Endothelial cell (in vitro differentiated cells): ENCODE results near the gene SH3D21. TPM values are rescaled to one million over a fixed set of nuclear protein-coding genes. Genes with fewer than 3 reads are reported as not detected.
A peak's percentile ranks its signal among the peaks of the same experiment; 100 is the strongest.

Experiments
- DNase-seq: peaks from one replicate; pipeline ENCODE4 v3.0.0; 2021; ENCODE audit warnings: low spot score
- H3K27ac Mint-ChIP-seq: one replicate; pipeline ENCODE4 v1.8.0; 2021; ENCODE audit warnings: mixed read lengths, inconsistent platforms; ENCODE audit not compliant: unreplicated experiment
- H3K27me3 Mint-ChIP-seq: one replicate; pipeline ENCODE4 v1.8.0; 2021; ENCODE audit warnings: mild to moderate bottlenecking, moderate library complexity, mixed read lengths, inconsistent platforms; ENCODE audit not compliant: unreplicated experiment
- H3K36me3 Mint-ChIP-seq: one replicate; pipeline ENCODE4 v1.8.0; 2021; ENCODE audit warnings: mild to moderate bottlenecking, low read depth, mixed read lengths, inconsistent platforms; ENCODE audit not compliant: unreplicated experiment
- H3K4me1 Mint-ChIP-seq: one replicate; pipeline ENCODE4 v1.8.0; 2021; ENCODE audit warnings: mild to moderate bottlenecking, mixed read lengths, inconsistent platforms; ENCODE audit not compliant: unreplicated experiment
- H3K4me3 Mint-ChIP-seq: one replicate; pipeline ENCODE4 v1.8.0; 2021; ENCODE audit warnings: mild to moderate bottlenecking, mixed read lengths, inconsistent platforms; ENCODE audit not compliant: unreplicated experiment
- H3K9me3 Mint-ChIP-seq: one replicate; pipeline ENCODE4 v1.8.0; 2021; ENCODE audit warnings: mixed read lengths, inconsistent platforms; ENCODE audit not compliant: unreplicated experiment
- CTCF ChIP-seq: fragments of 200-600 bp; sonication (generic); IDR thresholded peaks from one replicate; pipeline ENCODE4 v1.5.0; 2021; ENCODE audit warnings: antibody characterized with exemption; ENCODE audit not compliant: unreplicated experiment
- total RNA-seq: library from RNA; stranded (reverse); fragmentation: NEBNext Ultra II Directional; extraction: Animal tissue kit (Norgen Biotek cat#: 25700); gene quantifications from one replicate; pipeline ENCODE4 v1.2.1, GENCODE V29; 2021; ENCODE audit not compliant: unreplicated experiment

The SH3D21 gene
- total RNA-seq, 1 donor from 2014 or later, result 4.8 TPM

DNA sequence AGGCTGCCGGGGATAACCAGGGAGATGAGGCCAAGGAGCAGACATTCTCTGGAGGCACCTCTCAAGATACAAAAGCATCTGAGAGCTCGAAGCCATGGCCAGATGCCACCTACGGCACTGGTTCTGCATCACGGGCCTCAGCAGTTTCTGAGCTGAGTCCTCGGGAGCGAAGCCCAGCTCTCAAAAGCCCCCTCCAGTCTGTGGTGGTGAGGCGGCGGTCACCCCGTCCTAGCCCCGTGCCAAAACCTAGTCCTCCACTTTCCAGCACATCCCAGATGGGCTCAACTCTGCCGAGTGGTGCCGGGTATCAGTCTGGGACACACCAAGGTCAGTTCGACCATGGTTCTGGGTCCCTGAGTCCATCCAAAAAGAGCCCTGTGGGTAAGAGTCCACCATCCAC, 19.4 kb upstream of the SH3D21 start:
- no peaks in the 10 kb centered on the region for H3K9me3 Mint-ChIP-seq
- no peak overlapping the region for H3K27ac Mint-ChIP-seq
- H3K27me3 Mint-ChIP-seq, result no peaks in the 10 kb centered on the region
- H3K4me3 Mint-ChIP-seq, result no peak overlapping the region
- H3K4me1 Mint-ChIP-seq, result peaks cover 4% of the 10 kb centered on the region
- no peak for TF ChIP-seq CTCF
- no peak for DNase-seq
- H3K36me3 Mint-ChIP-seq, result peaks cover 34% of the 10 kb centered on the region

GRCh38 chr1:36287595-36287994, 18.6 kb upstream of the SH3D21 start:
- H3K4me1 Mint-ChIP-seq, result peaks cover 1% of the 10 kb centered on the region
- H3K36me3 Mint-ChIP-seq, result peaks cover 34% of the 10 kb centered on the region
- no peak for TF ChIP-seq CTCF
- no peaks in the 10 kb centered on the region for H3K27me3 Mint-ChIP-seq
- no peak overlapping the region for H3K27ac Mint-ChIP-seq
- no peaks in the 10 kb centered on the region for H3K9me3 Mint-ChIP-seq
- DNase-seq, result no peak
- no peak overlapping the region for H3K4me3 Mint-ChIP-seq

- no peaks in the 10 kb centered on the region for H3K9me3 Mint-ChIP-seq
- no peak for DNase-seq
- no peak overlapping the region for H3K4me3 Mint-ChIP-seq
- peaks cover under 1% of the 10 kb centered on the region for H3K27me3 Mint-ChIP-seq
- H3K27ac Mint-ChIP-seq, result peak overlapping the region; percentile 53
- peaks cover 42% of the 10 kb centered on the region for H3K36me3 Mint-ChIP-seq
- peaks cover 11% of the 10 kb centered on the region for H3K4me1 Mint-ChIP-seq
- no peak for TF ChIP-seq CTCF
Observed at GRCh38 chr1:36295390-36295789, 10.8 kb upstream of the SH3D21 start.

DNA sequence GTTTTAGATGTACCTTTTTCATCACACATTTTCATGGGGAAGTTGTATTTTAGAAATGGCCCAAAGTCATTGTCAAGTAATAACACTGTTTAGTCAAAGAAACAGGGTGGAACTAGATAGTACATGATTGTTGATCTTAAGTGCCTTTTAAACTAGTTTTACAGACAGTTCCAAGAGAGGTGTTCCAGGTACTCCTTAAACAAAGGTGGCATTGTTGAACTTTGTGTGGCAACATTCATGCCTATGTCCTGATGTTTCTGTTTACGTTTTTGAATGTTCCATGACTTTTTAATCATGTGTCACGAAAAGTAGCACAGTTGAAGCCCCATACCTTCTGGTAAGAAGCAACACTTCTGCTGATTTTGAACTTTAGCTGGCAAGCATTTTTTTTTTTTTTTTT, 9.1 kb upstream of the SH3D21 start:
- H3K9me3 Mint-ChIP-seq, result no peaks in the 10 kb centered on the region
- peaks cover 4% of the 10 kb centered on the region for H3K27me3 Mint-ChIP-seq
- TF ChIP-seq CTCF, result no peak
- peaks cover 45% of the 10 kb centered on the region for H3K36me3 Mint-ChIP-seq
- H3K27ac Mint-ChIP-seq, result no peak overlapping the region
- no peak overlapping the region for H3K4me3 Mint-ChIP-seq
- peaks cover 11% of the 10 kb centered on the region for H3K4me1 Mint-ChIP-seq
- no peak for DNase-seq

GRCh38 chr1:36298640-36299039, 7.5 kb upstream of the SH3D21 start:
- Mint-ChIP-seq H3K36me3 (peaks cover 51% of the 10 kb centered on the region), H3K4me3 (no peak overlapping the region), H3K27ac (no peak overlapping the region), H3K9me3 (no peaks in the 10 kb centered on the region), H3K4me1 (peaks cover 11% of the 10 kb centered on the region), H3K27me3 (peaks cover 5% of the 10 kb centered on the region)
- no peak for TF ChIP-seq CTCF
- no peak for DNase-seq
